ENCODE measurements around the gene NDUFS6.

GRCh38 chr5:1827886-1828397, 26.7 kb downstream of the NDUFS6 start:
- TF ChIP-seq CTCF (IDR thresholded peaks at IDR 0.05) (no peak), POLR2A (IDR thresholded peaks at IDR 0.05) (no peak)

All from lower leg skin (tissue), 3 donors.